GM15510 (cell line): ENCODE data around the gene HOXB3.

ENCODE experiments used
- POLR2A ChIP-seq: IDR thresholded peaks from 3 replicates; pipeline ENCODE4 v1.6.1; 2011; ENCODE audit warnings: borderline replicate concordance; ENCODE audit not compliant: insufficient read length; ENCODE audit errors: extremely low read depth

HOXB3 gene

GRCh38 chr17:48619826-48620449 lies 29.9 kb upstream of the HOXB3 start:
- TF ChIP-seq POLR2A, result no peak

GRCh38 chr17:48618256-48618896 lies 28.3 kb upstream of the HOXB3 start:
- no peak for TF ChIP-seq POLR2A

GRCh38 chr17:48617471-48618255 lies 27.6 kb upstream of the HOXB3 start:
- no peak for TF ChIP-seq POLR2A

GRCh38 chr17:48616717-48617470 lies 26.9 kb upstream of the HOXB3 start:
- TF ChIP-seq POLR2A, result no peak

- no peak for TF ChIP-seq POLR2A
Observed at GRCh38 chr17:48615963-48616716, 26.1 kb upstream of the HOXB3 start.

- TF ChIP-seq POLR2A, result no peak
Observed at GRCh38 chr17:48615047-48615962, 25.3 kb upstream of the HOXB3 start, which contains the start of gene HOXB8. TSS of gene HOXB8 (minus strand) at chr17:48615292. CDS start at chr17:48614704, 588 bp downstream.

- no peak for TF ChIP-seq POLR2A
Observed at GRCh38 chr17:48613862-48614694, 24.0 kb upstream of the HOXB3 start.

- TF ChIP-seq POLR2A, result no peak
Observed at GRCh38 chr17:48612854-48613691, 23.0 kb upstream of the HOXB3 start.

GRCh38 chr17:48612456-48612853 lies 22.4 kb upstream of the HOXB3 start:
- no peak for TF ChIP-seq POLR2A

- TF ChIP-seq POLR2A, result no peak
Observed at GRCh38 chr17:48611681-48612455, 21.8 kb upstream of the HOXB3 start.

- TF ChIP-seq POLR2A, result no peak
Observed at GRCh38 chr17:48611213-48611612, 21.2 kb upstream of the HOXB3 start.
